Activated CD8-positive, alpha-beta memory T cell treated with anti-CD3 and anti-CD28 coated beads, Interleukin-2, amount 10 ng/mL, durations not matched to agents 7 days and 5 days (primary cell): ENCODE measurements around the gene MYO1E. TPM values are rescaled to one million over a fixed set of nuclear protein-coding genes. Genes with fewer than 3 reads are reported as not detected.

Experiments used
- ATAC-seq: fragments of 150-1000 bp; cut with Tn5 transposase; one replicate; pipeline ENCODE4 v1.10.0; 2021; ENCODE audit warnings: moderate library complexity
- CTCF ChIA-PET: fragments of 350-600 bp; sonication (Branson Sonifier 250); formaldehyde crosslinking; loops from one replicate; lab custom pipeline; 2021; ENCODE audit warnings: antibody characterized with exemption; lab: Charles Lee
- DNase-seq: peaks from one replicate; pipeline ENCODE4 v3.0.0-alpha.2; 2020
- H3K27ac Mint-ChIP-seq: one replicate; pipeline ENCODE4 v1.8.0; 2021; ENCODE audit warnings: mild to moderate bottlenecking, mixed read lengths
- H3K27me3 Mint-ChIP-seq: one replicate; pipeline ENCODE4 v1.8.0; 2021; ENCODE audit warnings: mixed read lengths
- H3K36me3 Mint-ChIP-seq: one replicate; pipeline ENCODE4 v1.8.0; 2021; ENCODE audit warnings: mild to moderate bottlenecking, mixed read lengths
- H3K4me1 Mint-ChIP-seq: one replicate; pipeline ENCODE4 v1.8.0; 2021; ENCODE audit warnings: mixed read lengths
- H3K4me3 Mint-ChIP-seq: one replicate; pipeline ENCODE4 v1.8.0; 2021; ENCODE audit warnings: mild to moderate bottlenecking, moderate library complexity, mixed read lengths
- H3K9me3 Mint-ChIP-seq: one replicate; pipeline ENCODE4 v1.8.0; 2022; ENCODE audit warnings: low read depth, mixed read lengths
- total RNA-seq, 2 experiments: library from RNA; stranded (reverse); gene quantifications; one replicate each; pipeline ENCODE4 v1.2.3, GENCODE V29; 2021

The MYO1E gene
- total RNA-seq, 2 experiments from 2014 or later: 60.3 to 224 TPM

DNA sequence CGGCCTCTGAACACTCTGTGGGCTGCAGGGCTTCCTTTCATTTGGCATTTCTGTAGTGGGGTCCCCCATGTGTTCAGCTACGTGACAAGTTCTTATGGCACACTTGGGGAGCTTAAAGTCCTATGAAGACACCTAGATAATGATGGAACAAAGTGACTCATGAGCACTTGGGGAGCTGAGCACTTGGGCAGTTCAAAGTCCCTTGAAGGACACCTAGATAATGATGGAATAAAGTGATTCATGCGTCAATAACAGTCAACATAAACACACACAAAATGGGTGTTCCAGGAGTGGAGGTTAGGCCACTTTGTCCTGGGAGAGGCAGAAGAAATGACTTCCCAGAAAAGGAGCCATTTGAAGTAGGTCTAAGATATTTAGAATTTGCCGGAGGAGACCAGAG lies 99.4 kb downstream of the MYO1E start:
- DNase-seq (no peak), ATAC-seq (no peak)
- CTCF ChIA-PET: interaction anchor here (1.9 kb wide), 1 partner anchor 26 kb away, joined by 6 read pairs; no protein-coding TSS in a partner anchor
- H3K4me3 Mint-ChIP-seq: no peak overlapping the region
- H3K9me3 Mint-ChIP-seq: no peaks in the 10 kb centered on the region
- peaks cover 78% of the 10 kb centered on the region for H3K4me1 Mint-ChIP-seq
- peaks cover 19% of the 10 kb centered on the region for H3K36me3 Mint-ChIP-seq
- H3K27ac Mint-ChIP-seq: peak overlapping the region; percentile 73
- H3K27me3 Mint-ChIP-seq: peaks cover 9% of the 10 kb centered on the region

DNA sequence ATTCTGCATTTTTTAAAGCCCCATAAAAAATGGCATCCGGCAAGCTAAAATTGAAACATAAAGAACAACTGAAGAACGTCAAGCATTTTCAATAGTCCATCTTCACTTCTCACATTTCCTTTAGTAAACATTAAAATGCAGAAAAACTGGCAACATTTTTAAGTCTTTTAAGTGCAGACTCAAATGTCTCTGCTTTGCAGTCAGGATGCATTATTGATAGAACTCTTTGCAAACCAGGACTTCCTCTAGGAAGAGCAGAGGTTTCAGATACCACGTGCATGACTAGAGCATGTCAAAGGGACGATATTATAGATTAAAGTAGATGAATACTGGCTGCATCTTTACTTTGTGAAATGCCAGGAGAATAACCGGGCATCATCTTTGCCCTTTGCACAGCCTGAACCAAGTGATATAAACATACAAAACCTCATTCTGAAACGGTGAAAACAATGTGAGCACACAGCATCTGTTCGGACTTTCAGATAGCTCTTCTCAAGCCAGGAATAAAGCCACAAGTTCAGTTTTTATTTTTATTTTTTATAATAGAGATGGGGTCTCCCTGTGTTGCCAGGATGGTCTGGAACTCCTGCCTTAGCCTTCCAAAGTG lies 101.0 kb downstream of the MYO1E start:
- Mint-ChIP-seq H3K9me3 (no peaks in the 10 kb centered on the region), H3K36me3 (peaks cover 19% of the 10 kb centered on the region), H3K4me3 (no peak overlapping the region), H3K27ac (no peak overlapping the region), H3K4me1 (peaks cover 81% of the 10 kb centered on the region), H3K27me3 (peaks cover 9% of the 10 kb centered on the region)
- DNase-seq: no peak
- CTCF ChIA-PET: interaction anchor here (1.4 kb wide), 1 partner anchor 25 kb away, joined by 4 read pairs; no protein-coding TSS in a partner anchor
- no peak for ATAC-seq

DNA sequence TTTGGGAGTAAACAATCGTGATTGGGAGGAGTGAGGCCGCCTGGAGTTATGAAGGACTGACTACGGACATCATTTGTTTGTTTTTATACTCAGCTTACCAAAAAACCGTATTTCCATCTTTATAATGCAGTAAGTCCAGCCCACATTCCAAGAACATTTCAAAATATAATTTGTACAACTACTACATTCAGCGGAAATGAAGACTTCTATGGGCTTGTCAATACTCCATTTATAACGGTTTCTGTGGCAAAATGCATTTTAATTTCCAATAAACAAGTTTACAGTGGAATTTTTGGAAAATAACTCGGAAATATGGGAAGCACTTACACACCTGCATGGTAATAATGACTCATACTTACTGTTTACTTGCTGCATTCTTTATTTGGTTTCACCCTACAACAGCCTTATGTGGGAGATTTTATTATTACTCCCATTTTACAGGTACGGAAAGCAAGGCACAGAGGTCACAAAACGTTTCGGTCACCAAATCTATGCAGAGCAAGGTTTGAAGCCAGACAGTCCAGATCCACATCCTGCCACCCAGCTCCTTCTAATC lies 103.7 kb downstream of the MYO1E start:
- Mint-ChIP-seq H3K4me3 (no peak overlapping the region), H3K27ac (no peak overlapping the region), H3K27me3 (peaks cover 3% of the 10 kb centered on the region), H3K4me1 (peaks cover 53% of the 10 kb centered on the region), H3K9me3 (no peaks in the 10 kb centered on the region), H3K36me3 (peaks cover 14% of the 10 kb centered on the region)
- ATAC-seq (no peak), DNase-seq (no peak)
- CTCF ChIA-PET: interaction anchor here (0.8 to 1.3 kb wide), 3 partner anchors 11 to 31 kb away, joined by 3 read pairs; no protein-coding TSS in a partner anchor

DNA sequence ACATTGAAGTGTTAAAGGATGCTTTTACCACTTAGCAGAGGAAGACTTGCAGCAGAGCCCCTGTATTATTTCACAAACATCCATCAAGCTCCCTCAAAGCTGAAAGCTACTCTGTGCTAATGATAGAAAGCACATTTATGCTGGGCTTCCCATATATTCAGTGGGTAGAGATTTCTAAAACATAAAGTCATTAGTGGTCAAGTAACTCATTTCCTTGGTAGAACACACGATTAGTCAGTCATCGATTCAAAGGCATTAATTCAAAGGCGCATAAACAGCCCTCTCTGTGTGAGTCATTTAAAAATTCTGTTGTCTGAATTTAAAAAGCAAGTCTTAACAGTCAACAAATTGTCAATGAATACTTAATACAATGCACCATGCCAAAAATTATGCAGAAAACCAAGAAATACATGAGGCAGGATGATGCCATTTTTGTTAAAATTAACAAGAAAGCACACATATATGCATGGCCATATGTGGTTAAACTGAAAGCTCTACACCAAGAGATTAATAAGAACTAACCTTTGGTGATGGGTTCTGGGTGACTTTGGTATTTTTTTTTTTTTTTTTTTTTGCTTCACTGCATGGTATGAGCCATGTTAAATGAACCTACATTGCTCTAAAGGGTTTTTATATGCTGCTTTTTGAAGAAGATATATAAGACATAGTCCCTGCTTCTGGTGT lies 104.4 kb downstream of the MYO1E start:
- H3K4me3 Mint-ChIP-seq: no peak overlapping the region
- peak; percentile 68 for ATAC-seq
- peak overlapping the region; percentile 73 for H3K27ac Mint-ChIP-seq
- no peak for DNase-seq
- peaks cover 47% of the 10 kb centered on the region for H3K4me1 Mint-ChIP-seq
- peaks cover 3% of the 10 kb centered on the region for H3K27me3 Mint-ChIP-seq
- H3K36me3 Mint-ChIP-seq: peaks cover 12% of the 10 kb centered on the region
- CTCF ChIA-PET: interaction anchor here (0.8 to 1.3 kb wide), 2 partner anchors 12 to 31 kb away, joined by 3 read pairs; no protein-coding TSS in a partner anchor
- H3K9me3 Mint-ChIP-seq: no peaks in the 10 kb centered on the region

DNA sequence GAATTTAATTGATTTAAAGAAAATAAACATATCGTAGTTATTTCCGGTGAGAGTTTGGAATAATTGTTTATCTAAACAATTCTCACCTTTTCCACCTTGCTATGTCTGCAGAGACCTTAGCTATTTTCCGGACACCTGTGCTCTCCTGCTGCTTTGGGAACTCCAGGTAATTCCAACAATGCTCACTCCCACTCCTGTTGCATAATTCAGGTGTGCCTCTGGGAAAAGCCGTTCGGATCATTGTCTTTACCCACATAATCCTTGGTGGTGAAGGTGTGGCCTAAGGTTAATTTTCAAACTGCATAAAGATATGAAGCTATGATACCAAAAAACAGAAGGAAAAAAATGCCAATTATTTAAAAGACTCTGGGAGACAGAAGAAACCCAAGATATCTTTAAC lies 106.6 kb downstream of the MYO1E start:
- CTCF ChIA-PET: interaction anchor here (0.7 to 1.2 kb wide), 5 partner anchors 9 to 227 kb away, joined by 3 to 4 read pairs (median 3); no protein-coding TSS in a partner anchor
- peaks cover 24% of the 10 kb centered on the region for H3K4me1 Mint-ChIP-seq

DNA sequence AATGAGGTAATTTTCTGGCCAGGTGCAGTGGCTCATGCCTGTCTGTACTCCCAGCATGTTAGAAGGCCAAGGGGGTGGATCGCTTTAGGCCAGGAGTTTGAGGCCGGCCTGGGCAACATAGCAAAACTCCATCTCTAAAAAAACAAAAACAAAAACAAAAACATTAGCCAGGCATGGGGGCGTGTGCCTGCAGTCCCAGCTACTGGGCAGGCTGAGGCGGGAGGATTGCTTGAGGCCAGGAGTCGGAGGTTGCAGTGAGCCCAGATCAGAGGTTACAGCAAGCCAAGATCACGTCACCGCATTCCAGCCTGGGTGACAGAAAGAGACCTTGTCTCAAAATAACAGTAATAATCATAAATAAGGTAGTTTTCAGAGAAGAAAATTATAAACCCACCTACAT lies 110.4 kb downstream of the MYO1E start:
- Mint-ChIP-seq H3K27me3 (peaks cover 7% of the 10 kb centered on the region), H3K9me3 (no peaks in the 10 kb centered on the region), H3K4me1 (peaks cover 19% of the 10 kb centered on the region), H3K36me3 (peaks cover 16% of the 10 kb centered on the region), H3K27ac (no peak overlapping the region), H3K4me3 (no peak overlapping the region)
- DNase-seq (no peak), ATAC-seq (no peak)
- CTCF ChIA-PET: no interaction called here

More for the DNA sequence above, 106.6 kb downstream of the MYO1E start:
- Mint-ChIP-seq H3K4me3 (no peak overlapping the region), H3K9me3 (no peaks in the 10 kb centered on the region), H3K27me3 (peaks cover 7% of the 10 kb centered on the region), H3K36me3 (peaks cover 8% of the 10 kb centered on the region), H3K27ac (no peak overlapping the region)
- ATAC-seq (no peak), DNase-seq (no peak)

DNA sequence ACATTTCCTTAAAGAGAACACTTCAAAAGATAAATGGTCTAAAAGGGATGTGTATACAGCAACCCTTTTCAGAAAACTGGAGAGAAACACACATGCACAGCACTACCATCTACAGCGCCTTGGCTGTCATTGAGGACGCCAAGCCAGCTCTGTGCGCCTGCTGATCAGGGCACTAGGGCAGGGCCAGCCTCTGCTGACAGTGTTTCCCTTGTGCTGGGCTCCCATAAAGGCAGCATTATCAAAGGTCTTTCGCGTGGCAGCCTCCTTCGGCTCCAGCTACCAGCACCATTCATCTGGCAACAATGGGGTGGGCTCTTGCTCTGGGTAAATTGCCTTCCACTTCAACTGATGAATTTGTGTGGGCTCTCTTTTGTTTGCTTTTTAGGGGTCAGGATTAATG lies 112.6 kb downstream of the MYO1E start:
- peaks cover 7% of the 10 kb centered on the region for H3K27me3 Mint-ChIP-seq
- CTCF ChIA-PET: interaction anchor here (1.0 to 2.1 kb wide), 2 partner anchors 13 to 150 kb away, joined by 3 to 13 read pairs; no protein-coding TSS in a partner anchor
- no peaks in the 10 kb centered on the region for H3K9me3 Mint-ChIP-seq
- H3K36me3 Mint-ChIP-seq: peaks cover 15% of the 10 kb centered on the region
- no peak for ATAC-seq
- no peak overlapping the region for H3K27ac Mint-ChIP-seq
- no peak for DNase-seq
- peaks cover 40% of the 10 kb centered on the region for H3K4me1 Mint-ChIP-seq
- H3K4me3 Mint-ChIP-seq: no peak overlapping the region

DNA sequence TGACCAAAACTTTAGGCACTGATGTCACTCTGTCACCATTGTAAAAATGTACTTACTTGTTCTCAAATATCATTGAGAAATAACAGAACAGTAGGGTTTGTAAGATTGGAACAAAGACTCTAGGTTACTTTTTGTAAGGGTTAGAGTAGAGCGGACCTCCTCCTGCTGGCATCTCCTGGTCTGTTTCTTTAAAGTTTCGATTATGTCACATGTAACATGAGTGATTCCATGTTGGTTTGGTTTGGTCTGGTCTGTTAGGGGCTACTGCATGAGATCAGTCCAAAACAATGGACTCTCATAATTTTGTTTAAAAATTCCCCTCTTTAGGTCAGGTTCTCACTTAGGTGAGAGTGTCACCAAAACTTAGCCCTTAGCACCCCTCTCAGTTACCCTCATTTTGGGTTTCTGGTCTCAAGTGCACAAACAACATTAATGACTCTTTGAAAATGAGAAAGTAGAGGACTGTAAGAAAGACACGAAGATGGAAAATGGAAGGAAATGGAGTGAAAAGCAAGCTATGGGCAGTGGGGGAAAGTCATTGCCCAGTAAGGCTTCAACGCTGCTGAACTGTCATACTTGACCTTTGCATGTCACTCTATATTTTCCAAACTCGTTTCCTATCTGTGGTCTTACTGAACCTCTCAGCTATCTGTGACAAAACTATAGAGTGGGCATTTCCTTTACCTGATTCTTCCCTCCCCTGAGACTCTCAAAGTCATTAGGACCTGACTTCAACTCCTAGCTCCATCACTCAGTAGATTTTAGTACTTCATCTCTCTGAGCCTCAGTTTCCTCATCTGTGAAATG lies 113.3 kb downstream of the MYO1E start:
- peak overlapping the region; percentile 52 for H3K27ac Mint-ChIP-seq
- peaks cover 7% of the 10 kb centered on the region for H3K27me3 Mint-ChIP-seq
- no peaks in the 10 kb centered on the region for H3K9me3 Mint-ChIP-seq
- CTCF ChIA-PET: interaction anchor here (2.1 kb wide), 1 partner anchor 13 kb away, joined by 13 read pairs; no protein-coding TSS in a partner anchor
- DNase-seq: no peak
- H3K4me3 Mint-ChIP-seq: no peak overlapping the region
- H3K4me1 Mint-ChIP-seq: peaks cover 40% of the 10 kb centered on the region
- ATAC-seq: no peak
- peaks cover 17% of the 10 kb centered on the region for H3K36me3 Mint-ChIP-seq

DNA sequence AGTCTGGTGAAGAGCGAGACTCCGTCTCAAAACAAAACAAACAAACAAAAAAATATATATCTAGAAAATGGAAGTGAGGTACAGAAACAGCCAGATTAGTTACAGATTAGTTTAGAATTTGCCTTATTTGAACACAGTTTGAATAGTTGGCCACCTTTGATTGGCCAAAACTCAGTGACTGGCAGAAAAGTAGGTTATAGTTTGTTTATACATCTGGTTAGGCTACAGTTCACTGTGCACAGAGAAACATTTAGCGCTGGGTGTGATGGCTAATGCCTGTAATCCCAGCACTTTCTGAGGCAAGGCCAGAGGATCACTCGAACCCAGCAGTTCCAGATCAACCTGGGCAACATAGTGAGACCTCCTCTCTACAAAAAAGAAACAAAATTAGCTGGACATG lies 114.4 kb downstream of the MYO1E start:
- ATAC-seq: no peak
- Mint-ChIP-seq H3K4me1 (peaks cover 40% of the 10 kb centered on the region), H3K4me3 (no peak overlapping the region), H3K27me3 (peaks cover 7% of the 10 kb centered on the region), H3K36me3 (peaks cover 20% of the 10 kb centered on the region), H3K9me3 (no peaks in the 10 kb centered on the region), H3K27ac (no peak overlapping the region)
- CTCF ChIA-PET: interaction anchor here (0.7 kb wide), 1 partner anchor 11 kb away, joined by 3 read pairs; no protein-coding TSS in a partner anchor
- DNase-seq: no peak

DNA sequence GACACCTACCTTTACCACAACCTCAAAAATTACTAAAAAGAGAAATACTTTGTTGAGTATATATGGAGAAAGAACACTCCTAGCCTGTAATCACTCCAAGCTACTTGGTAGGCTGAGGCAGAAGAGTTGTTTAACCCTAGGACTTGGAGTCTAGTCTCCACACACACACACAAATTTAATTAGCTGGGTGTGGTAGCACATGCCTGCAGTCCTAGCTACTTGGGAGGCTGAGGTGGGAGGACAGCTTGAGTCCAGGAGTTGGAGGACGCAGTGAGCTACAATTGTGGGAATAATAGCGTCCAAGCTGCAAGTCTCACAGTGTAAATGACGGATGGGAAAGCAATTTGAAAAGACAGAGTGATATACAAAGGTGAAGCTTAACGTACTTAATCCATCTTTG lies 115.5 kb downstream of the MYO1E start:
- peak; percentile 32 for ATAC-seq
- no peak overlapping the region for H3K27ac Mint-ChIP-seq
- H3K4me3 Mint-ChIP-seq: no peak overlapping the region
- H3K4me1 Mint-ChIP-seq: peaks cover 46% of the 10 kb centered on the region
- H3K27me3 Mint-ChIP-seq: peaks cover 7% of the 10 kb centered on the region
- CTCF ChIA-PET: interaction anchor here (0.8 to 1.7 kb wide), 6 partner anchors 9 to 118 kb away, joined by 3 to 4 read pairs (median 3); no protein-coding TSS in a partner anchor
- H3K36me3 Mint-ChIP-seq: peaks cover 26% of the 10 kb centered on the region
- no peak for DNase-seq
- H3K9me3 Mint-ChIP-seq: no peaks in the 10 kb centered on the region

DNA sequence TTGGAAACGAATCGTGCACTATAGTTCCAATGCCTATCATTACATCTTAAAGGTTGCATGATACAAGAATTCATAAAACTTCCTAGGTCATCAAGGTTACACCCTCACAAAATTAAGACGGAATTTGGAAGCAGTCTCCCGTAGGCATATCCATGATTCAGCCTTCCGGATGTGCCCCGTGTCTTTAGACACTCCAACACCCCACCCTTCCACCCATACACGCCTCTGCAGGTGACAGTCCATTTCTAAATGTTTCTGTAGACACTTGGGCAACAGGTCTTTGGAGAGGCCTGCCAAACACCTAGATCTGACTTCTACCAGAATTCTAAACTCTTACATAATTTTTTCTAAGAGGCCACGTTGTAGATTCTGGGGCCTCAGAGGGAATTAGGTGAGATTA lies 116.2 kb downstream of the MYO1E start:
- Mint-ChIP-seq H3K4me1 (peaks cover 46% of the 10 kb centered on the region), H3K27me3 (peaks cover 6% of the 10 kb centered on the region), H3K27ac (peak overlapping the region; percentile 21), H3K9me3 (no peaks in the 10 kb centered on the region), H3K4me3 (no peak overlapping the region), H3K36me3 (peaks cover 26% of the 10 kb centered on the region)
- CTCF ChIA-PET: interaction anchor here (0.8 to 1.7 kb wide), 6 partner anchors 8 to 118 kb away, joined by 3 to 4 read pairs (median 3); no protein-coding TSS in a partner anchor
- DNase-seq (no peak), ATAC-seq (no peak)

DNA sequence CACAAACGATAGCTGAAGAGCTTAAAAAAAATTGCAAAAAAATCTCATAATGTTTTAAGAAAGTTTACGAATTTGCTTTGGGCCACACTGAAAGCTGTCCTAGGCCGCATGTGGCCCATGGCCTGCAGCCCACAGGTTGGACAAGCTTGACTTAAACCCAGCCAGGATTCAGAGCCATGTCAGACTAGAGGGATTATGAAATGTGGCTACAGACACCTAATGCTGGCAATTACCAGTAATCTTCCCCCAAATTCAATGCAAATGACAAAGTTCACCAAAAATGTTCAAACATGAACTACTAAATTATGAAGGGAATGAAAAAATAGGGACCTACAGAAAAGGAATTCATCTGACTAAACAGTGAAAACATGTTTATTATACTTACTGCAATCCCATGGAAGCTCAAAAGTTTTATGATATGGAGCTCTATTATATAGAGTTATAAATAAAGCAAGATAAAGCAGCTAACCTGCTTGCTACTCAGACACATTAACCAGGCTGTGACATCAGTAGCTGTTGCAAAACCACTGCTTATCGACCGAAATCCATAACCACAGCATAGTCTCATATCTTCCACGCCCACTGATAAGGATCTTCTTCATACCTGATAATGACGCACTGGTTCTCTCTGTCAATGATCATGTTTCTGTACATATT lies 116.9 kb downstream of the MYO1E start:
- H3K27ac Mint-ChIP-seq: peak overlapping the region; percentile 71
- peaks cover 52% of the 10 kb centered on the region for H3K4me1 Mint-ChIP-seq

More for the DNA sequence above, 116.9 kb downstream of the MYO1E start:
- DNase-seq (peak; percentile 79), ATAC-seq (peak; percentile 79)
- CTCF ChIA-PET: interaction anchor here (1.0 to 1.3 kb wide), 2 partner anchors 13 to 119 kb away, joined by 3 read pairs; no protein-coding TSS in a partner anchor
- peaks cover 27% of the 10 kb centered on the region for H3K36me3 Mint-ChIP-seq
- H3K9me3 Mint-ChIP-seq: no peaks in the 10 kb centered on the region
- H3K27me3 Mint-ChIP-seq: peaks cover 3% of the 10 kb centered on the region
- no peak overlapping the region for H3K4me3 Mint-ChIP-seq
